ENCODE data around the gene SAMD8. TPM values are rescaled to one million over a fixed set of nuclear protein-coding genes. Genes with fewer than 3 reads are reported as not detected.
"Not testable (repeated sequence)": the region's sequence is repeated elsewhere in the genome, so short reads cannot be mapped to it uniquely, and the experiment has no call there.

SAMD8 gene
- polyA plus RNA-seq, 1 experiment = 14.2 TPM

GRCh38 chr10:75201793-75202307 is 90.4 kb downstream of the SAMD8 start:
- Histone ChIP-seq H3K27me3 (ENCODE audit: control insufficient read depth, insufficient read depth, low read length) (no peaks in the 10 kb centered on the region), H3K4me3 (ENCODE audit: low read depth, low read length) (no peak overlapping the region), H3K36me3 (ENCODE audit: control insufficient read depth, insufficient read depth, low read length) (no peaks in the 10 kb centered on the region)
- TF ChIP-seq CTCF (IDR thresholded peaks at IDR 0.05; ENCODE audit: insufficient read depth, low read depth, low read length) = no peak
- DNase-seq (ENCODE audit: low read depth) = no peak
- POLR2A ChIA-PET = no interaction called here
- CTCF ChIA-PET = interaction anchor here (1.7 kb wide), 1 partner anchor 34 kb away, joined by 3 read pairs; the partner anchor contains the start of gene COMTD1

GRCh38 chr10:75202321-75203045 is 91.0 kb downstream of the SAMD8 start:
- no peak overlapping the region for H3K4me3 ChIP-seq (ENCODE audit: low read depth, low read length)
- H3K27me3 ChIP-seq (ENCODE audit: control insufficient read depth, insufficient read depth, low read length) = no peaks in the 10 kb centered on the region
- no peak for DNase-seq (ENCODE audit: low read depth)
- ChIA-PET CTCF (interaction anchor here (1.7 kb wide), 1 partner anchor 33 kb away, joined by 3 read pairs; the partner anchor contains the start of gene COMTD1), POLR2A (interaction anchor here (0.7 kb wide), 1 partner anchor 7 kb away, joined by 15 read pairs; no protein-coding TSS in a partner anchor)
- H3K36me3 ChIP-seq (ENCODE audit: control insufficient read depth, insufficient read depth, low read length) = no peaks in the 10 kb centered on the region
- TF ChIP-seq CTCF (IDR thresholded peaks at IDR 0.05; ENCODE audit: insufficient read depth, low read depth, low read length) = no peak

GRCh38 chr10:75203046-75203620 is 91.7 kb downstream of the SAMD8 start:
- not testable (repeated sequence) for DNase-seq (ENCODE audit: low read depth); H3K36me3 ChIP-seq (ENCODE audit: control insufficient read depth, insufficient read depth, low read length); H3K27me3 ChIP-seq (ENCODE audit: control insufficient read depth, insufficient read depth, low read length); H3K4me3 ChIP-seq (ENCODE audit: low read depth, low read length)
- CTCF ChIA-PET = interaction anchor here (1.1 to 1.7 kb wide), 2 partner anchors 22 to 32 kb away, joined by 3 read pairs; partner anchors contain the start of gene COMTD1
- POLR2A ChIA-PET = interaction anchor here (0.5 to 0.7 kb wide), 2 partner anchors 8 to 33 kb away, joined by 4 to 15 read pairs; no protein-coding TSS in a partner anchor

GRCh38 chr10:75203724-75204123 is 92.3 kb downstream of the SAMD8 start:
- ChIA-PET CTCF (interaction anchor here (1.1 to 1.3 kb wide), 2 partner anchors 15 to 21 kb away, joined by 3 read pairs; no protein-coding TSS in a partner anchor), POLR2A (interaction anchor here (0.5 kb wide), 1 partner anchor 33 kb away, joined by 4 read pairs; no protein-coding TSS in a partner anchor)

GRCh38 chr10:75205908-75206307 is 94.5 kb downstream of the SAMD8 start:
- no peak for TF ChIP-seq CTCF (IDR thresholded peaks at IDR 0.05; ENCODE audit: insufficient read depth, low read depth, low read length)
- no peak for DNase-seq (ENCODE audit: low read depth)
- Histone ChIP-seq H3K4me3 (ENCODE audit: low read depth, low read length) (no peak overlapping the region), H3K36me3 (ENCODE audit: control insufficient read depth, insufficient read depth, low read length) (no peaks in the 10 kb centered on the region), H3K27me3 (ENCODE audit: control insufficient read depth, insufficient read depth, low read length) (no peaks in the 10 kb centered on the region)
- POLR2A ChIA-PET = no interaction called here
- CTCF ChIA-PET = interaction anchor here (0.7 to 3.9 kb wide), 5 partner anchors 11 to 30 kb away, joined by 3 to 13 read pairs (median 3); partner anchors contain the start of gene COMTD1

More at GRCh38 chr10:75203724-75204123, 92.3 kb downstream of the SAMD8 start:
- TF ChIP-seq CTCF (IDR thresholded peaks at IDR 0.05; ENCODE audit: insufficient read depth, low read depth, low read length) = no peak
- H3K27me3 ChIP-seq (ENCODE audit: control insufficient read depth, insufficient read depth, low read length) = no peaks in the 10 kb centered on the region
- no peak for DNase-seq (ENCODE audit: low read depth)
- H3K4me3 ChIP-seq (ENCODE audit: low read depth, low read length) = no peak overlapping the region
- H3K36me3 ChIP-seq (ENCODE audit: control insufficient read depth, insufficient read depth, low read length) = no peaks in the 10 kb centered on the region

- H3K4me3 ChIP-seq (ENCODE audit: low read depth, low read length); DNase-seq (ENCODE audit: low read depth); H3K36me3 ChIP-seq (ENCODE audit: control insufficient read depth, insufficient read depth, low read length); H3K27me3 ChIP-seq (ENCODE audit: control insufficient read depth, insufficient read depth, low read length); POLR2A ChIA-PET: not testable (repeated sequence)
- CTCF ChIA-PET = interaction anchor here (0.7 to 3.9 kb wide), 4 partner anchors 12 to 29 kb away, joined by 3 to 13 read pairs (median 6); partner anchors contain the start of gene COMTD1
Measured at GRCh38 chr10:75206638-75207037, 95.2 kb downstream of the SAMD8 start.
